DOHH2 (cell line): ENCODE data around the gene CSE1L.

Experiments used
- H3F3A ChIP-seq: fragments of 200-600 bp; sonication (generic), shearing (Covaris generic); 2 replicates; pipeline ENCODE4 v1.6.0; 2016; ENCODE audit warnings: antibody characterized with exemption, mild to moderate bottlenecking; ENCODE audit not compliant: control insufficient read depth, insufficient read depth
- H3K27ac ChIP-seq: fragments of 200-600 bp; sonication (generic); 2 replicates; pipeline ENCODE4 v1.5.1; 2014; ENCODE audit warnings: low read depth, mild to moderate bottlenecking, low read length, moderate library complexity
- H3K27me3 ChIP-seq: fragments of 200-600 bp; sonication (generic); 2 replicates; pipeline ENCODE4 v1.6.1; 2014; ENCODE audit warnings: mild to moderate bottlenecking, low read length, mixed read lengths; ENCODE audit not compliant: control insufficient read depth
- H3K36me3 ChIP-seq: fragments of 200-600 bp; sonication (generic); 2 replicates; pipeline ENCODE4 v1.6.1; 2014; ENCODE audit warnings: mild to moderate bottlenecking, low read length, moderate library complexity, mixed read lengths; ENCODE audit not compliant: control insufficient read depth
- H3K4me1 ChIP-seq: fragments of 200-600 bp; sonication (generic); 2 replicates; pipeline ENCODE4 v1.6.1; 2014; ENCODE audit warnings: mild to moderate bottlenecking, low read length, mixed read lengths; ENCODE audit not compliant: control insufficient read depth
- H3K4me2 ChIP-seq: fragments of 200-600 bp; sonication (generic); 2 replicates; pipeline ENCODE4 v1.6.0; 2014; ENCODE audit warnings: mild to moderate bottlenecking, low read length, moderate library complexity
- H3K4me3 ChIP-seq: fragments of 200-600 bp; sonication (generic); 2 replicates; pipeline ENCODE4 v1.5.1; 2014; ENCODE audit warnings: mild to moderate bottlenecking, low read length, mixed read lengths
- H3K79me2 ChIP-seq: fragments of 200-600 bp; sonication (generic); 2 replicates; pipeline ENCODE4 v1.6.1; 2014; ENCODE audit warnings: mild to moderate bottlenecking, low read length, mixed read lengths; ENCODE audit not compliant: control insufficient read depth
- H3K9me2 ChIP-seq: fragments of 200-600 bp; sonication (generic); replicated peaks from 2 replicates; pipeline ENCODE4 v1.6.1; 2014; ENCODE audit warnings: mild to moderate bottlenecking, low read length, mixed read lengths; ENCODE audit not compliant: control insufficient read depth
- H3K9me3 ChIP-seq: fragments of 200-600 bp; sonication (generic); 2 replicates; pipeline ENCODE4 v1.6.1; 2014; ENCODE audit warnings: antibody characterized with exemption, low read length, mixed read lengths; ENCODE audit not compliant: control insufficient read depth, insufficient read depth
- H4K20me1 ChIP-seq: fragments of 200-600 bp; sonication (generic); 2 replicates; pipeline ENCODE4 v1.6.0; 2014; ENCODE audit warnings: low read depth, mild to moderate bottlenecking, antibody characterized with exemption, low read length, moderate library complexity; ENCODE audit not compliant: control insufficient read depth, insufficient read depth
- CTCF ChIP-seq: fragments of 200-600 bp; sonication (generic); IDR thresholded peaks from one replicate; pipeline ENCODE4 v1.5.1; 2014; ENCODE audit warnings: antibody characterized with exemption, mild to moderate bottlenecking, low read depth, low read length; ENCODE audit not compliant: poor library complexity, severe bottlenecking
- EZH2phosphoT487 ChIP-seq: fragments of 200-600 bp; sonication (generic); IDR thresholded peaks from 2 replicates; pipeline ENCODE4 v1.6.1; 2017; ENCODE audit warnings: borderline replicate concordance, mild to moderate bottlenecking, antibody characterized with exemption, low read length, moderate library complexity, mixed read lengths

Gene CSE1L

GRCh38 chr20:49032455-49032854 is 13.7 kb upstream of the CSE1L start:
- peaks cover 5% of the 10 kb centered on the region; the same call in 1 of the 2 replicates for H3F3A ChIP-seq
- H3K4me1 ChIP-seq: peaks cover 2% of the 10 kb centered on the region
- H3K36me3 ChIP-seq: peaks cover 52% of the 10 kb centered on the region
- no peaks in the 10 kb centered on the region for H3K79me2 ChIP-seq
- H3K27me3 ChIP-seq: no peaks in the 10 kb centered on the region
- H4K20me1 ChIP-seq: no peaks in the 10 kb centered on the region
- no peaks in the 10 kb centered on the region for H3K9me3 ChIP-seq
- H3K4me3 ChIP-seq: no peak overlapping the region
- H3K4me2 ChIP-seq: no peak overlapping the region
- H3K9me2 ChIP-seq: no peaks in the 10 kb centered on the region
- no peak overlapping the region for H3K27ac ChIP-seq
- TF ChIP-seq CTCF (no peak), EZH2phosphoT487 (no peak)

- H3F3A ChIP-seq: peaks cover 5% of the 10 kb centered on the region; the same call in 1 of the 2 replicates
- no peaks in the 10 kb centered on the region for H3K27me3 ChIP-seq
- no peak overlapping the region for H3K4me3 ChIP-seq
- H3K9me2 ChIP-seq: no peaks in the 10 kb centered on the region
- no peak overlapping the region for H3K4me2 ChIP-seq
- H3K36me3 ChIP-seq: peaks cover 40% of the 10 kb centered on the region
- TF ChIP-seq EZH2phosphoT487 (no peak), CTCF (no peak)
- no peaks in the 10 kb centered on the region for H3K9me3 ChIP-seq
- H3K79me2 ChIP-seq: no peaks in the 10 kb centered on the region
- peaks cover 12% of the 10 kb centered on the region for H3K4me1 ChIP-seq
- H3K27ac ChIP-seq: no peak overlapping the region
- H4K20me1 ChIP-seq: no peaks in the 10 kb centered on the region
Observed at GRCh38 chr20:49034070-49034732, 11.9 kb upstream of the CSE1L start.

- no peaks in the 10 kb centered on the region for H4K20me1 ChIP-seq
- peaks cover 5% of the 10 kb centered on the region; the same call in 1 of the 2 replicates for H3F3A ChIP-seq
- H3K27me3 ChIP-seq: no peaks in the 10 kb centered on the region
- no peak overlapping the region for H3K4me3 ChIP-seq
- H3K9me2 ChIP-seq: no peaks in the 10 kb centered on the region
- TF ChIP-seq CTCF: no peak
- TF ChIP-seq EZH2phosphoT487: no peak
- peaks cover 23% of the 10 kb centered on the region for H3K36me3 ChIP-seq
- peaks cover 12% of the 10 kb centered on the region for H3K4me1 ChIP-seq
- no peaks in the 10 kb centered on the region for H3K79me2 ChIP-seq
- peak overlapping the region; percentile 3; the same call in 1 of the 2 replicates for H3K4me2 ChIP-seq
- H3K9me3 ChIP-seq: no peaks in the 10 kb centered on the region
- H3K27ac ChIP-seq: no peak overlapping the region
Observed at GRCh38 chr20:49037962-49038387, 8.1 kb upstream of the CSE1L start.
